GM21737 (cell line): ENCODE measurements around the gene TRIP12.
"Not testable (repeated sequence)": the region's sequence is repeated elsewhere in the genome, so short reads cannot be mapped to it uniquely, and the experiment has no call there.

ENCODE experiments used
- ATAC-seq: cut with Tn5 transposase; IDR thresholded peaks from one replicate; pipeline ENCODE4 v1.9.1; 2021; ENCODE audit warnings: mild to moderate bottlenecking, moderate library complexity; ENCODE audit not compliant: unreplicated experiment

The TRIP12 gene

DNA sequence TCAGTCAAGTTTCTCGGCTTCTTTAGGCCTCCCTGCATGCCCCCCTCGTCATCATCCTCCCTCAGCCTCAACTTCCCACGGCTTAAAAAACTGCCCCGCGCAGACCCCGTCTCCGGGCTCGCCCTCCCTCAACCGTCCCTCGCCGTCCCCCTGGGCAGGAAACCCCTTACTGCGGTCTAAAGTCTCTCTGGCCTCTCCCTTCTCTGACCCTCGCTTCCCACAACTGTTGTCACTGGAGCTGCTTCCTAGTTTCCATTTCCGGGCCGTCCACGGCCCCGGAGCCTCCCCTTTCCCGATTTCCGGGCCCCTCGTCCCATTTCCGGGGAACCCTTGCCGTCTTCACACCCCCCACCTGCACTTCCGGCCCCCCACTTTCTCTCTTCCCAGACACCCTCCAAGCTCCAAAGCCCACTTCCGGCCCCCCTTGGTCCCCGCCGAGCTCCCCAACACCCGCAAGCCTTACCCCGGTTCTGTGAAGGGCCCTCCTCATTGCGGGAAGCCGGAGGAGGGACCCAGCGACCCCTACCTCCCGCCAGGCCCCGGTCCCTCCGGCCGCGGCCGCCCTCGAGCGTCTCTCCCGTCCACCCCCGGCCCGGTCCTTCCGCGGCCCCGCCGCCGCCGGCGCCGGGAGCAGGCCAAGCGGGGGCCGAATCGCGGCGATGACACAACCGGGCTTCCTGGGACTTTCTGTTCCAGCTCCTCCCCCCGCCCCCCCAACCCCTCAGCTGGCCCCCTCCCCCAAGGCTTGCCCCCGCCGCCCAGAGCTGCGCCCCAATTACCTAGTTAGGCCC is 513 bp downstream of the TRIP12 start:
- ATAC-seq = peak; percentile 16

DNA sequence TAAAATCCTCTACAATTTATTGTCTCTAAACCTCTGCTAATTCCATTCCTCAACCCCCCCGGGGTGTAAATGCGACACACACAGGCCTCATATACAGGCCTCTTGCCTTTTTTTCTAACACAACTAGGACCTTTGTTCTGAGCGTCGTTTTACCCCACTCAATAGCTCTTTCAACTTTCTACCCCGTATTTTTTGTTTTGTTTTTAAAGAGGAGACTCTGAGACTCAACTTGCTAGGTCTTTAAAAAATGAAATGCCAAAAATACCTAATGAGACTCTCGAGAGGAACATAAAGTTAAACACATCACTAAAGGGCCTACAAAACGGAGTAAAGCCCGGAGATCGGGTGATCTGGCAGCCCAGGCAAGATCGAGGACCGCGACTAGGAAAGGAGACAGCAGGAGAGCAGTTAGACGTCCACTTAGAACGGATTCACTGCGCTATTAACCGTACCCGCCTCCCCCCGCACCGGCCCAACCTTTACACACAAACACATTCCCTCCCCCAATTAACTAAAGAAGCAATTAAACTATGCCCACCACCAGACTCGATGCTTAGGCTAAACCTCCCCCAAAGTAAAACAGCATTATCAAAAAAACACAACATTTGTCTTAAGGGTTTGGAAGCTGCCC is 1.7 kb downstream of the TRIP12 start:
- no peak for ATAC-seq

GRCh38 chr2:229917793-229918192 is 4.0 kb downstream of the TRIP12 start:
- no peak for ATAC-seq

DNA sequence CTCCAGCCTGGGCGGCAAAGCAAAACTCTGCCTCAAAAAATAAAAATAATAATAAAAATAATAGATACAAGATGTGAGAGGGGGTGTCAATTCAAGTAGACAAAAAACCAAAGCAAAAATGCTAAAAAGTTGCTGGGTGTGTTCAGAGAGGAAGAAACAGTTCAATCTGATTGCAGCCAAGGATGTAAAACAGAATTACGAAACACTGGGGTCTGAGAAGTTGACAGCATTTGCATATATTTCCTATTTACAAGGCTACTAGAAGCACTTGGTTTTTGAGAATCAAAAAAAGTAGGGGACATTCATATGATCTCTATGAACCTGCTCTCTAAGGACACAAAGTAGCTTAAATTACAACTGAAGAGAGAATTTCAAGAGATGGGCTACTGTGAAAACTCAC is 7.6 kb downstream of the TRIP12 start:
- ATAC-seq = no peak

GRCh38 chr2:229910832-229911412 is 10.9 kb downstream of the TRIP12 start:
- ATAC-seq = no peak

GRCh38 chr2:229910147-229910831 is 11.5 kb downstream of the TRIP12 start:
- no peak for ATAC-seq

DNA sequence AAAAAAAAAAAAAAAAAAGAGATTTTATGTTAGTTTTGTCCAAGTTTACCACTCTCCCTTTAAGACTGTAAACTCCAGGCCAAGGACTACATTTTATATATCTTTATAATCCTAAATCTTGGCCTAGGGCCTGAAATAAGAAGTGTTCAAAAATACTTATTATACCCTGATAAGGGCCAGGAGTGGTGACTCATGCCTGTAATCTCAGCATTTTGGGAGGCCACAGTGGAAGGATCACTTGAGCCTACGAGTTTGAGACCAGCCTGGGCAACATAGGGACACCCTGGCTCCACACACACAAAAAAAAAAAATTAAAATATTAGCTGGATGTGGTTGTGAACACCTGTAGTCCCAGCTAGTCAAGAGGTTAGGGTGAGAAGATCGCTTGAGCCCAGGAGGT is 12.7 kb downstream of the TRIP12 start:
- ATAC-seq = no peak

DNA sequence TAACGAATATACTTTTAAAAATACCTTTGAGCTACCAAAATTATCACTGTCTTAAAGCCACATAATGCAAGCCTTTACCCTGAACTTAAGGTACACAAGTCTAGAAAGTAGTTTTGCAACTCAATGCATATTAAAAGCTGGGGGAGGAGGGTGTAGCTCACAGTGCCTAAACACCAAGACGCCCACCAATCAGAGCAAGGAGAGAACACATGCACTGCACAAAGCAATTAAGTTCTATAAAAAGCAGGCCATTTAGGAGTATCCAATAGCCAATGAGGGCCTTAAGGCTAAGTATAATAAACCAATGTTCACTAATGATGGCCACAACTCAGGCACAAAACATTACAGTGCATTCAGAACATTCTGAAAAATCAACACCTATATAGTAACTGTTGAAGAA is 16.2 kb downstream of the TRIP12 start:
- ATAC-seq = no peak

DNA sequence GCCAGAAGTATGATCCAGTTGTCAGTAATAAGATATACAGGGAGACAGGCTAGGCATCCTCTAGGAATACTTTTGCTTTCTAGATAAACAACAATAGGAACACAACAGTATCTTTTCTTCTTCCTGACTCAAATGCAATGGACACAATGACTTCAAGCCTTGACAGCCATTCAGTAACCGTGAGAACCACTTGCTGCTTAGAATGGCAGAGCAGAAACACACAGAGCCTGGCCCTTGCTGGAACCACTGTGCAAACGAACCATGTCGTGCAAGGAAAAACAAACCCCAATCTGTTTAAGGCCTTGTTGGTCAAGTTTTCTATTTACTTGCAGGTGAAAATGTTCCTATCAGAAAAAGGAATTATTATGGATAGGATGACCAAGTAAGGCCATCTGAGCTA is 18.8 kb downstream of the TRIP12 start:
- no peak for ATAC-seq

DNA sequence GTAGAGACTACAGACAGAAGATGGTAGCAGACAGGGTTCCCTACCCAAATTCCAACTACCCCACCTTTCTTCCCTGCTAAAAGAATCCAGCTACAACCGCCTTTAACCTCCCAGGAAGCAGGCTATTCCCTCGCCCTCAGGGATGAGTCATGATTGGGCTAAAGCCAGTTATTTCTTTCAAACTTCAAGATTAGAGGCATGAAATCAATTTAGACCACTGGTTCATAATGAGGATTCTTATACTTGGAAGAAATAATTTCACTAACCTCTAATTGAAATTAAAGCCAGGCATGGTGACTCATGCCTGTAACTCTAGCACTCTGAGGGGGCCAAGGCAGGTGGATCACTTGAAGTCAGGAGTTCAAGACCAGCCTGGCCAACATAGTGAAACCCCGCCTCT is 20.0 kb downstream of the TRIP12 start:
- ATAC-seq = no peak

DNA sequence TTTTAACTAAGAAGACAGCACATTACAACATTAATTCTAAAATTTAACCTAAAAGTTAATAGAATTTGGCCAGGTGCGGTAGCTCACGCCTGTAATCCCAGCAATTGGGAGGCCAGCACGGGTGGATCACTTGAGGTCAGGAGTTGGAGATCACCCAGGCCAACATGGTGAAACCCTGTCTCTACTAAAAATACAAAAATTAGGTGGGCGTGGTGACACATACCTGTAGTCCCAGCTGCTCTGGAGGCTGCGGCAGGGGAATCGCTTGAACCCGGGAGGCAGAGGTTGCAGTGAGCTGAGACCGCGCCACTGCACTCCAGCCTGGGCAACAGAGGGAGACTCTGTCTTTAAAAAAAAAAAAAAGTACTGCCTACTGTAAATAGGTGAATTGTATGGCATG is 21.3 kb downstream of the TRIP12 start:
- ATAC-seq = not testable (repeated sequence)

- no peak for ATAC-seq
Observed at GRCh38 chr2:229900012-229900411, 21.8 kb downstream of the TRIP12 start.

DNA sequence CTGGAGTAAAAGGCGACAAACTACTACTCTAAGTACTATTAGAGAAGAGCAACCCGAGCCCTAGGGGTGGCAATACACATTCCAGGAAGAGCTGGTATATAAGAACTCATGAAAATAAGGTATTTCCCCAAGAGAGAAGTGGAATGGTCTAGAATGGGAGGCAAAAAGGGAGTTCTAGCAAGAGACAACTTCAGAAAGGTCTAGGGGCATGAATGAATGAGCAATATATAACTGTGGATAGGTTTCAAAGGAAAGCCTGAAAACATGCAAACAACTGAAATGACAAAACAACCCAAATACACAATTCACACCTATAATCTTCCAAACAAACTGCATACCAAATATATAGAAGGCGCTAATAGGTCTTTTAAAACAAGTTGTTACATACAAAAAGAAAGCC is 22.2 kb downstream of the TRIP12 start:
- no peak for ATAC-seq

- ATAC-seq = no peak
Observed at GRCh38 chr2:229896857-229897256, 25.0 kb downstream of the TRIP12 start.

DNA sequence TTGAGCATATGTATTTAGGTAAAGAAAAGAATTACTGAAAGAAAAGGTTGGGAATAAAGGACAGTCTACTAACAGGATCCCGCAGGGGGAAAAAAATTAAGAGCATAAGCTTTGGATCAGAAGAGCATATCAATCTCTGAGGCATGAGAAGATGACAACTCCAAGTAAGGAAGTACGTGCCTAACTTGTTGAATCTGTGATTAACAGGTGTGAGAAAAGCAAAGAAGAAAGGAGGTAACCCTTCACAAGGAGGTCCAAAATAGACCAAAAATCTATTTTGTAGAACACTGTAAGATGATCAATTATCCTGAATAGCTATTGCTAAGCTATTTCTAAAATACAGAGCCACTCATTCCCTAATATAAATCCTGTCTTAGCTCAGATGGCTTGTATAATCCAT is 32.8 kb downstream of the TRIP12 start:
- no peak for ATAC-seq

GRCh38 chr2:229888031-229888430 is 33.8 kb downstream of the TRIP12 start:
- ATAC-seq = no peak

GRCh38 chr2:229887441-229887840 is 34.4 kb downstream of the TRIP12 start:
- ATAC-seq = no peak

DNA sequence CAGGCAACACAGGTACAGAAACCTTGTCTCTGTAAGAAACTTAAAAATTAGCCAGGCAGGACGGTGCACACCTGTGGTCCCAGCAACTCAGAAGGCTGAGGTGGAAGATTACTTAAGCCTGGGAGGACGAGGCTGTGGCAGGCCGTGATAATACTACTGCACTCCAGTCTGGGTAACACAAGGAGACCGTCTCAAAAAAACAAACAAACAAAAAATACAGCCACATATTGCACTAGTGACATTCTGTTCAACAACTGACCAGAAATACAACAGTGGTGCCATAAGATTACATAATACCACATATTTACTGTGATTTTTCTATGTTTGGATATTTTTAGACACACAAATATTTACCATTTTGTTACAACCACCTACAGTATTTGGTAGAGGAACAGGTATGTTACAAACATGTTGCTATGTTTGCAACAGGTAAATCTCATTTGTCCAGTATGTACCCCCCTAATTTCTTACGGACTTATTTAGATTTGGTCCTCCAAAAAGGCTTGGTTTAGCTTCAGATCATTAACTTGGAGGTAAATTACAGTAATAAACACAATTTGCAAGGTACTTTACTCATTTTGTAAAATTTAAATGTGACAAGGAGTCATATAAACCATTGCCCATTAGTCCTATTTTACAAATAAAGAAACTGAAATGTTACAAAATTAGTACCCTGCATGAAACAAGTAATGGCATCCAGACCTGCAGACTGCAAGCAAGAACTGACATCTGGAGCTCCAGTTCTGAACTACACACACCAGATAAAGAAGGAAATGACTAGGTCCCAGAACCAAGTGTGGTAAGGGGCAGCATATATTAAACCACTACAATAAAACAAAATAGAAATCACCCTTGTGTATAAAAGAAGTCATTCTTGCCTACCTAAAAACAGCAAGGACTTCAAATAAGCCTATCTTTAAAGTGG is 36.8 kb downstream of the TRIP12 start:
- ATAC-seq = peak; percentile 85

DNA sequence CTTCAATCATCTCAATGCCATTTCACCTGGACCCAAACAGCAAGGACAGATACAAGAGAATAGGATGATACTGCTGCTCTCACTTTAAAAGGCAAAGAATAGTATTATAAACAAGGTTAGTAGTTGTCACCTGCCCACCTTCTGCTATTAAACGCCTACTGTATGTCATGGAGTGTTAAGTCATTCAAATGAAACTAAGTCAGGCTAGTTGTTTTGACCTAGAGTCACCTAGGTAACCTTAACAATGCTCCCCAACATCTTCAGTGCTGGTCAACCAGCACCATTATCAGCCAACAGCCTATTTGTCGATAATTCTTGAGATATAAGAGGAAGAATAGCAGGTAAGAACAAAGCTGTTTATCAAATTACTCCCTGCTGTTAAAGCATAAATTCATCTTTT is 39.2 kb downstream of the TRIP12 start:
- no peak for ATAC-seq

GRCh38 chr2:229880892-229881586 is 40.8 kb downstream of the TRIP12 start:
- no peak for ATAC-seq
